Measurements from ENCODE around the gene IGFBP3. TPM values are rescaled to one million over a fixed set of nuclear protein-coding genes. Genes with fewer than 3 reads are reported as not detected.

IGFBP3 gene
- polyA plus RNA-seq, 1 donor from 2014 or later = 1.6 TPM

GRCh38 chr7:45890125-45890901 is 30.8 kb downstream of the IGFBP3 start:
- Histone ChIP-seq H3K9me3 (ENCODE audit: low read length) (no peaks in the 10 kb centered on the region), H3K36me3 (ENCODE audit: insufficient read depth, low read length) (no peaks in the 10 kb centered on the region), H3K9ac (ENCODE audit: low read length) (no peak overlapping the region), H2AFZ (ENCODE audit: low read depth, low read length) (no peak overlapping the region), H4K20me1 (ENCODE audit: insufficient read depth) (no peaks in the 10 kb centered on the region), H3K4me2 (ENCODE audit: low read length) (no peak overlapping the region), H3K4me3 (ENCODE audit: low read length) (no peak overlapping the region), H3K27ac (ENCODE audit: low read length) (no peak overlapping the region), H3K9me2 (ENCODE audit: insufficient read depth, low read length) (no peaks in the 10 kb centered on the region), H3K27me3 (ENCODE audit: insufficient read depth, low read depth, low read length) (peaks cover 32% of the 10 kb centered on the region), H3K79me2 (replicated peaks; ENCODE audit: insufficient read depth, low read length) (no peaks in the 10 kb centered on the region), H3F3A (ENCODE audit: insufficient read depth, low read length, poor library complexity, severe bottlenecking) (no peaks in the 10 kb centered on the region)
- TF ChIP-seq SMC3 (conservative IDR thresholded peaks at IDR 0.05; ENCODE audit: poor library complexity) = no peak
- no peak for TF ChIP-seq TAF1 (IDR thresholded peaks at IDR 0.05; ENCODE audit: low read depth)
- no peak for TF ChIP-seq EP300 (conservative IDR thresholded peaks at IDR 0.05; ENCODE audit: poor library complexity, severe bottlenecking)
- no peak for TF ChIP-seq RAD21 (conservative IDR thresholded peaks at IDR 0.05)
- TF ChIP-seq, protein P1, sequence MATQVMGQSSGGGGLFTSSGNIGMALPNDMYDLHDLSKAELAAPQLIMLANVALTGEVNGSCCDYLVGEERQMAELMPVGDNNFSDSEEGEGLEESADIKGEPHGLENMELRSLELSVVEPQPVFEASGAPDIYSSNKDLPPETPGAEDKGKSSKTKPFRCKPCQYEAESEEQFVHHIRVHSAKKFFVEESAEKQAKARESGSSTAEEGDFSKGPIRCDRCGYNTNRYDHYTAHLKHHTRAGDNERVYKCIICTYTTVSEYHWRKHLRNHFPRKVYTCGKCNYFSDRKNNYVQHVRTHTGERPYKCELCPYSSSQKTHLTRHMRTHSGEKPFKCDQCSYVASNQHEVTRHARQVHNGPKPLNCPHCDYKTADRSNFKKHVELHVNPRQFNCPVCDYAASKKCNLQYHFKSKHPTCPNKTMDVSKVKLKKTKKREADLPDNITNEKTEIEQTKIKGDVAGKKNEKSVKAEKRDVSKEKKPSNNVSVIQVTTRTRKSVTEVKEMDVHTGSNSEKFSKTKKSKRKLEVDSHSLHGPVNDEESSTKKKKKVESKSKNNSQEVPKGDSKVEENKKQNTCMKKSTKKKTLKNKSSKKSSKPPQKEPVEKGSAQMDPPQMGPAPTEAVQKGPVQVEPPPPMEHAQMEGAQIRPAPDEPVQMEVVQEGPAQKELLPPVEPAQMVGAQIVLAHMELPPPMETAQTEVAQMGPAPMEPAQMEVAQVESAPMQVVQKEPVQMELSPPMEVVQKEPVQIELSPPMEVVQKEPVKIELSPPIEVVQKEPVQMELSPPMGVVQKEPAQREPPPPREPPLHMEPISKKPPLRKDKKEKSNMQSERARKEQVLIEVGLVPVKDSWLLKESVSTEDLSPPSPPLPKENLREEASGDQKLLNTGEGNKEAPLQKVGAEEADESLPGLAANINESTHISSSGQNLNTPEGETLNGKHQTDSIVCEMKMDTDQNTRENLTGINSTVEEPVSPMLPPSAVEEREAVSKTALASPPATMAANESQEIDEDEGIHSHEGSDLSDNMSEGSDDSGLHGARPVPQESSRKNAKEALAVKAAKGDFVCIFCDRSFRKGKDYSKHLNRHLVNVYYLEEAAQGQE (IDR thresholded peaks at IDR 0.05; ENCODE audit: borderline replicate concordance) = no peak
- no peak for TF ChIP-seq EZH2 (IDR thresholded peaks at IDR 0.05; ENCODE audit: borderline replicate concordance, insufficient read depth, low read length, poor library complexity, severe bottlenecking)
- TF ChIP-seq, protein P2, sequence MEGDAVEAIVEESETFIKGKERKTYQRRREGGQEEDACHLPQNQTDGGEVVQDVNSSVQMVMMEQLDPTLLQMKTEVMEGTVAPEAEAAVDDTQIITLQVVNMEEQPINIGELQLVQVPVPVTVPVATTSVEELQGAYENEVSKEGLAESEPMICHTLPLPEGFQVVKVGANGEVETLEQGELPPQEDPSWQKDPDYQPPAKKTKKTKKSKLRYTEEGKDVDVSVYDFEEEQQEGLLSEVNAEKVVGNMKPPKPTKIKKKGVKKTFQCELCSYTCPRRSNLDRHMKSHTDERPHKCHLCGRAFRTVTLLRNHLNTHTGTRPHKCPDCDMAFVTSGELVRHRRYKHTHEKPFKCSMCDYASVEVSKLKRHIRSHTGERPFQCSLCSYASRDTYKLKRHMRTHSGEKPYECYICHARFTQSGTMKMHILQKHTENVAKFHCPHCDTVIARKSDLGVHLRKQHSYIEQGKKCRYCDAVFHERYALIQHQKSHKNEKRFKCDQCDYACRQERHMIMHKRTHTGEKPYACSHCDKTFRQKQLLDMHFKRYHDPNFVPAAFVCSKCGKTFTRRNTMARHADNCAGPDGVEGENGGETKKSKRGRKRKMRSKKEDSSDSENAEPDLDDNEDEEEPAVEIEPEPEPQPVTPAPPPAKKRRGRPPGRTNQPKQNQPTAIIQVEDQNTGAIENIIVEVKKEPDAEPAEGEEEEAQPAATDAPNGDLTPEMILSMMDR (IDR thresholded peaks at IDR 0.05; ENCODE audit: poor library complexity, severe bottlenecking) = no peak
- no peak for TF ChIP-seq POLR2AphosphoS5 (IDR thresholded peaks at IDR 0.05)
- no peak for TF ChIP-seq MXI1 (conservative IDR thresholded peaks at IDR 0.05; ENCODE audit: poor library complexity, severe bottlenecking)

DNA sequence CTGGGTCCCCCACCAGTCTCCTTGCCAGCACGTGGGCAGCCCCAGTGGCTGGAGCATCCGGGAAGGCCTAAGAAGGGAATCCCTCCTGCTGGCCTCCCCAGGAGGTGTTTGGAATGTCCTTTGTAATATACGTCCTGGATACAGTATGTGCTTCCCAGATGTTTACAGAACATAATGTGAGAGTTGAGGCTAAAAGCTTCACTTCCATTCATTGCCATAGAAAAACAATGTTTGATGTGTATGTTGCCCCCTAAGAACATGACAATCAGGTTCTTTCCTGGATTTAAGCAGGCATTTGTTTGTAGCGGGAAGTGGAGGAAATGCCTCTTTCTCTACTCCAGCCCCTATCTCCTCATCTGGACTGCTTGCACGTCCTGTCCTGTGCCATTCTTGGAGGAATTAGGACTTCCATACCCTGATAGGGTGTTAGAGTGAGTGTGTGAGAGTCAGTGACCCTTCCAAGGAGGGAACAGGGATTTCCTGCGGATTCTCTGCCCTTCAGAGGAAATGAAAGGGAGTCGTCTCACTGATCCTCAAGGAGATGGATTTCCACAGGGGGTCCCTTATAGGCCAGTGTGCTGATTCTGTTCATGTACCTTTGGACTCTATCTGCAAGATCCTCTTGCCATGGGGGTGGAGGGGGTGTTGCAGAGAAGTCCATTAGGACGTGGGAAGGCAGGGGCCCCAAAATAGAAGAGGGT is 31.6 kb downstream of the IGFBP3 start:
- no peaks in the 10 kb centered on the region for H3K79me2 ChIP-seq (replicated peaks; ENCODE audit: insufficient read depth, low read length)
- peaks cover 32% of the 10 kb centered on the region for H3K27me3 ChIP-seq (ENCODE audit: insufficient read depth, low read depth, low read length)
- no peaks in the 10 kb centered on the region for H4K20me1 ChIP-seq (ENCODE audit: insufficient read depth)
- H3K9ac ChIP-seq (ENCODE audit: low read length) = no peak overlapping the region
- H3K4me3 ChIP-seq (ENCODE audit: low read length) = peak overlapping the region; percentile 76
- no peaks in the 10 kb centered on the region for H3K36me3 ChIP-seq (ENCODE audit: insufficient read depth, low read length)
- no peaks in the 10 kb centered on the region for H3K9me3 ChIP-seq (ENCODE audit: low read length)
- H3F3A ChIP-seq (ENCODE audit: insufficient read depth, low read length, poor library complexity, severe bottlenecking) = no peaks in the 10 kb centered on the region
- no peak for TF ChIP-seq POLR2AphosphoS5 (IDR thresholded peaks at IDR 0.05)
- no peak for TF ChIP-seq SMC3 (conservative IDR thresholded peaks at IDR 0.05; ENCODE audit: poor library complexity)
- TF ChIP-seq, protein P2 (IDR thresholded peaks at IDR 0.05; ENCODE audit: poor library complexity, severe bottlenecking) = no peak
- TF ChIP-seq MXI1 (conservative IDR thresholded peaks at IDR 0.05; ENCODE audit: poor library complexity, severe bottlenecking) = no peak
- no peak for TF ChIP-seq EP300 (conservative IDR thresholded peaks at IDR 0.05; ENCODE audit: poor library complexity, severe bottlenecking)
- TF ChIP-seq RAD21 (conservative IDR thresholded peaks at IDR 0.05) = no peak
- TF ChIP-seq EZH2 (IDR thresholded peaks at IDR 0.05; ENCODE audit: borderline replicate concordance, insufficient read depth, low read length, poor library complexity, severe bottlenecking) = no peak
- TF ChIP-seq, protein P1 (IDR thresholded peaks at IDR 0.05; ENCODE audit: borderline replicate concordance) = no peak
- no peak for TF ChIP-seq TAF1 (IDR thresholded peaks at IDR 0.05; ENCODE audit: low read depth)
- H2AFZ ChIP-seq (ENCODE audit: low read depth, low read length) = no peak overlapping the region
- H3K9me2 ChIP-seq (ENCODE audit: insufficient read depth, low read length) = no peaks in the 10 kb centered on the region
- H3K27ac ChIP-seq (ENCODE audit: low read length) = no peak overlapping the region
- no peak overlapping the region for H3K4me2 ChIP-seq (ENCODE audit: low read length)
